Subcutaneous abdominal adipose tissue (tissue), 5 donors: ENCODE results near the gene HERPUD1.

ENCODE experiments used
- H3K27ac ChIP-seq: one replicate; pipeline ENCODE4 v1.7.0; 2013; ENCODE audit warnings: low read depth, mild to moderate bottlenecking, inconsistent platforms, low read length, moderate library complexity
- H3K27me3 ChIP-seq, 5 donors: one replicate each; pipeline ENCODE4 v1.7.0; 2013; ENCODE audit warnings: low read length in 5 of 5, inconsistent platforms in 1 of 5; ENCODE audit not compliant: control insufficient read depth in 5 of 5, insufficient read depth in 4 of 5
- H3K36me3 ChIP-seq, 5 donors: one replicate each; pipeline ENCODE4 v1.7.0; 2013; ENCODE audit warnings: low read length in 5 of 5; ENCODE audit not compliant: control insufficient read depth in 5 of 5, insufficient read depth in 5 of 5
- H3K4me1 ChIP-seq, 5 donors: one replicate each; pipeline ENCODE4 v1.7.0; 2013; ENCODE audit warnings: low read length in 5 of 5, mild to moderate bottlenecking in 3 of 5, moderate library complexity in 1 of 5; ENCODE audit not compliant: control insufficient read depth in 5 of 5, insufficient read depth in 5 of 5
- H3K4me3 ChIP-seq, 5 donors: one replicate each; pipeline ENCODE4 v1.7.0; 2013; ENCODE audit warnings: low read length in 5 of 5, low read depth in 1 of 5
- H3K9ac ChIP-seq, 5 donors: one replicate each; pipeline ENCODE4 v1.7.0; 2013; ENCODE audit warnings: low read length in 5 of 5, mild to moderate bottlenecking in 4 of 5, moderate library complexity in 3 of 5
- H3K9me3 ChIP-seq, 5 donors: one replicate each; pipeline ENCODE4 v1.7.0; 2013; ENCODE audit warnings: low read length in 5 of 5; ENCODE audit not compliant: control insufficient read depth in 5 of 5
- donor health status: healthy.
- donor health status: healthy.
- donor health status: healthy.
- donor health status: healthy.
- donor health status: healthy.

Gene HERPUD1

GRCh38 chr16:56910654-56911539 lies 21.0 kb upstream of the HERPUD1 start:
- H3K36me3 ChIP-seq: no peaks in the 10 kb centered on the region
- H3K4me3 ChIP-seq: no peak overlapping the region
- H3K4me1 ChIP-seq: peaks cover 0 to 48% (median 17%) of the 10 kb centered on the region in 5 donors
- no peaks in the 10 kb centered on the region for H3K9me3 ChIP-seq
- H3K9ac ChIP-seq: no peak overlapping the region
- H3K27me3 ChIP-seq: peaks cover 0 to 3% (median 0%) of the 10 kb centered on the region in 5 donors
- no peak overlapping the region for H3K27ac ChIP-seq

GRCh38 chr16:56911771-56912571 lies 20.0 kb upstream of the HERPUD1 start:
- H3K27ac ChIP-seq: no peak overlapping the region
- H3K4me1 ChIP-seq: peaks cover 0 to 57% (median 24%) of the 10 kb centered on the region in 5 donors
- no peak overlapping the region for H3K9ac ChIP-seq

DNA sequence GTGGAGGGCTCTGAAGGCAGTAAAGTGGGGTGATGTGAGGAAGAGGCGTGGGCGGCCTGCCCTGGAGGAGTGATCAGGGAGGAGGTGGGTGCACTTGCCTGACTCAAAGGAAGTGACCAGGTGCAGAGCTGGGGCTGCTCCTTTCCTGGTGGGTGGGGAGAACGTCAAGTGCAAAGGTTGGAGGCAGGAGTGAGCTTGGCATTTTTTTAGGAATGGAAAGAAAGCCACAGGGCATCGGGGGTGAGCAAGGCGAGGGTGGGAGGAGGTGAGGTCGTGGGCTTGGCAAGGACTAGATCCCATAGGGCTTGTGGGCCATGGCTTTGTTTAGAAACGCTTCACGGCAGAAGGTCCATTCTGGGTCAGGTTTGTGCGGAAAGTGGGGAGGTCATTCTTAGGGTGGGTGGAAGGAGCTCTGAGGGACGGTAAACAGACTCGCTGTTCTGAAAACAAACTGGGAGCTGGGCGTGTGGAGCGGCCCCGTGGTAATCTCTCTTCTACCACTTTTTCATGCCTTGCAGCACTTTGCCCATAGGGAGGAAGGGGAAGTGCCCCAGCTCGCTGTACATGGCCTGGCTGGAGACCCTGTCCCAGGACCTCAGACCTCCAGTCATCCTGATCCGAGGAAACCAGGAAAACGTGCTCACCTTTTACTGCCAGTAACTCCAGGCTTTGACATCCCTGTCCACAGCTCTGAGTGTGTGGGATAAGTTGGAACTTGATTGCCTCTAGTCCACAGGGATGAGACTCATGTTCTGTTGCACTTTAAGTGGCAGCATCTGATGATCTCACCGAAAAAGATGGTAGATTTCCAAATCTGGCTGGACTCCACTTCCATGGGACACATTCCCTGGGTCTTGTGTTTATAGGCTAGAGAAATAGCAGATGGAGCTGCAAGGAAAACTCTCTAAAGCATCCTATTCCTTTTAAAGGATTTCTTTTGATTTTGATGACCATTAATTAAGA lies 18.9 kb upstream of the HERPUD1 start:
- H3K4me3 ChIP-seq: no peak overlapping the region
- H3K36me3 ChIP-seq: no peaks in the 10 kb centered on the region
- peaks cover 0 to 57% (median 24%) of the 10 kb centered on the region in 5 donors for H3K4me1 ChIP-seq
- no peak overlapping the region for H3K27ac ChIP-seq
- H3K9ac ChIP-seq: no peak overlapping the region
- peaks cover 0 to 3% (median 0%) of the 10 kb centered on the region in 5 donors for H3K27me3 ChIP-seq
- no peaks in the 10 kb centered on the region for H3K9me3 ChIP-seq

More at GRCh38 chr16:56911771-56912571, 20.0 kb upstream of the HERPUD1 start:
- no peaks in the 10 kb centered on the region for H3K9me3 ChIP-seq
- H3K4me3 ChIP-seq: no peak overlapping the region
- peaks cover 0 to 3% (median 0%) of the 10 kb centered on the region in 5 donors for H3K27me3 ChIP-seq
- no peaks in the 10 kb centered on the region for H3K36me3 ChIP-seq

DNA sequence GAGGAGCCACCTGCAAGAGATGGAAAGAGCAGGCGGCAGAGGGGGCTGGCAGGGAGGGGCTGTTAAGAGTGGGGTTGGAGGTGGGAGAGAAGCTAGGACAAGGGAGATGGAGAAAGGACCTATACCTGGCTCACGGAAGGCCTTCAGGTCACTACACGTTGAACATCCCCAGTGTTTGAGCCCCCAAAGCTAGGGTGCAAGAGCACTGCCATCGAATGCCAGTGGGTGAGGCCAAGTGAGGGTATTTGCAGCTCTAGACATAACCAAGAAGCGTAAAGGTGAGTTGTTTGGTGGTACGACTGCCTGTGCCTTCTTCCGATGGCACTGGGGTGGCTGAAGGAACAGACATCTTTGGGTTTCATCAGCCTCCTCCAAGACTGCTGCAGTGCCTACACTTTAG lies 17.0 kb upstream of the HERPUD1 start:
- H3K4me1 ChIP-seq: peaks cover 0 to 51% (median 23%) of the 10 kb centered on the region in 5 donors
- H3K27ac ChIP-seq: no peak overlapping the region
- H3K36me3 ChIP-seq: no peaks in the 10 kb centered on the region
- H3K9me3 ChIP-seq: no peaks in the 10 kb centered on the region
- H3K4me3 ChIP-seq: no peak overlapping the region
- H3K9ac ChIP-seq: no peak overlapping the region
- peaks cover 0 to 3% (median 0%) of the 10 kb centered on the region in 5 donors for H3K27me3 ChIP-seq

GRCh38 chr16:56915336-56916119 lies 16.4 kb upstream of the HERPUD1 start:
- no peak overlapping the region for H3K27ac ChIP-seq
- peaks cover 0 to 48% (median 22%) of the 10 kb centered on the region in 5 donors for H3K4me1 ChIP-seq
- H3K27me3 ChIP-seq: peaks cover 0 to 3% (median 0%) of the 10 kb centered on the region in 5 donors
- no peaks in the 10 kb centered on the region for H3K36me3 ChIP-seq
- H3K9me3 ChIP-seq: no peaks in the 10 kb centered on the region
- no peak overlapping the region for H3K4me3 ChIP-seq
- H3K9ac ChIP-seq: no peak overlapping the region

DNA sequence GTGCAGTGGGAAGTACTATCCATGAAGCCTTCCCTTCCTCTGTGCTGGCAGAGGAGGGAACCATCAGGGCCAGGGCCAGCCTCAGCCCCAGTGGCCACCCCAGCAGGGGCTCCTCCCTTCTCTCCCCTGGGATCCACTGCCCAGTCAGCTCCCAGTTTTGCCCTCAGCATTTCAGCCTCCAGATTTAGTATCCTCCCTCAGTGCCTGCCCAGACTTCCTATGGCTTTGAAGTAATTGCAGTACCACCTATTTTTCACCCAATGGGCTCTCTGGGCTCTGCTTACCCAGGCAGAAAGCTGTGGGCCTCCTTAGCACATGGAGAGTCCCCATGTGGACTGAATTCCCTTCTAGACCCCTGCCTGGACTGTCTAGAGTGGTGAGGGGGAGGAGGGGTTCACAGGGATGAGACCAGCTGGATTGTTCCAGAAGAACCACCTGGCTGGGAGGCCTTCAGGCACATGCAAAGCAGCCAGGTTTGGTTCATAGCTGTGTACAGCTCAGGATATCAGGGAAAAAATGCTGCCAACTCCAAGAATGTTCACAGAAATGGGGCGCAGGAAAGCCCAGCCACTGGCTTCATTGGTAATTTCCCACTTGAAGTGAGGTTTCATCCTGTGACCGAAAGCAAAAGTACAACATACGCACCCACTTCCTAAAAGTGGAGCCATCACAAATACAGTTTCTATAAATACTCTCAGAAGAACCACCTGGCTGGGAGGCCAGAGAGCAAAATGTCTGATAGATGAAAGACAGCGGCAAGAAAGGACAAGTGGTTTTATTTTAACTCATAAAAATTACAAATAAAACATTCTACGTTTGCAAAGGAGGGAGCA lies 15.2 kb upstream of the HERPUD1 start:
- no peak overlapping the region for H3K27ac ChIP-seq

DNA sequence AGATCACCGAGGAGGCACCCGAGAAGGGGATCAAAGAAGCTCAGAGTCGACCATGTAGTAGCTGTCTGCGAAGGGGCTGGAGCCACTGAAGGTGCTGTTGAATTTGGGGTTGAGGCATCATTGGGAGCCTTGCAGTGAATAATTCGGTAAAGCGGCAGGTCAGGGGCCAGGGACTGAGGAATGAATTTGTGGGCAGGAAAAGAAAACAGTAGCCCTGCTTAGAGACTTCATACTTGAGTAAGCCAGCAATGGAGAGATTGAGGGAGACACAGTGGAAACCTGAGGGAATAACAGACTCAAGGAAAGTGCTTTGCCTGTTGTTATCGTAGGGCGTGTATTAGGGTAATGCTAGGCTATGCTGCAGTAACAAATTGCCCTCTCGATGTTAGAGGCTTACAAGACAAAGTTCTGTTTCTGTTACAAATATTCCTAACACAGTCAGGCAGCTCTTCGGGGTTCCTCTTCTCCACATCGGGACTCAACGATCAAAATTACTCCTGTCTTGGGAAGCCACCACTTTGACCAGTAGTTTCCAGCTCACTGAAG lies 13.4 kb upstream of the HERPUD1 start:
- Histone ChIP-seq H3K4me3 (no peak overlapping the region), H3K9me3 (no peaks in the 10 kb centered on the region), H3K27me3 (peaks cover 0 to 3% (median 0%) of the 10 kb centered on the region in 5 donors), H3K4me1 (peaks cover 0 to 19% (median 7%) of the 10 kb centered on the region in 5 donors), H3K36me3 (no peaks in the 10 kb centered on the region), H3K27ac (no peak overlapping the region), H3K9ac (no peak overlapping the region)

More for the DNA sequence above, 15.2 kb upstream of the HERPUD1 start:
- no peak overlapping the region for H3K9ac ChIP-seq
- no peaks in the 10 kb centered on the region for H3K9me3 ChIP-seq
- H3K27me3 ChIP-seq: peaks cover 0 to 3% (median 0%) of the 10 kb centered on the region in 5 donors
- no peak overlapping the region for H3K4me3 ChIP-seq
- H3K36me3 ChIP-seq: no peaks in the 10 kb centered on the region
- peaks cover 0 to 36% (median 19%) of the 10 kb centered on the region in 5 donors for H3K4me1 ChIP-seq

DNA sequence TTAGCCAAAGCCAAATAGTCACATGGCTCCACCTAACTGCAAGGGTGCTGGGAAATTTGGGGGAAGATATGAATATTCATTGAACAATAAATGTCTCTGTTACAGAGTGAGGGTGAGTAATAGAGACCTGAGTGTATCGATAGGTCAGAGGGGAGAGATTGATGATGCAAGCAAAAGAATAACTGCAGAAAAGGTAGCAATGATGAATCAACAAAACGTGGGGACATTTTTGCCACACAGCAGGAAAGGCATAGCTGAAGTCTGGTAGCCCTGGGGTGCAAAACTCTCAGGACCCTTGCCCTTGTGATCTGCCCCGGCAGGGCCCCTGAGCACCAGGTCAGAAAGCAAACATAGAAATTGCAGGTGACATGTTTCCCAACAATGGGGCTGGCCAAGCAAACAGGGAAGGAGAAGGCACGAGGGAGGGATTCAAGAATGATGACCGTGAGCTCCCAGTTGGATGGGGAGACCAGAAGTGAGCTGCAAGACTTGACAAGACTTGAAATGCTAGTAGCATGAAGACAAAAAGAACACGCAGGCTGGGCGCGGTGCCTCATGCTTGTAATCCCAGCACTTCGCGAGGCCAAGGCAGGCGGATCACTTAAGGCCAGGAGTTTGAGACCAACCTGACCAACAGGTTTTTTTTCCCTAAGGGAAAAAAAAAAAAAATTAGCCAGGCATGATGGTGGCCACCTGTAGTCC lies 12.7 kb upstream of the HERPUD1 start:
- Histone ChIP-seq H3K9me3 (no peaks in the 10 kb centered on the region), H3K27ac (no peak overlapping the region), H3K36me3 (no peaks in the 10 kb centered on the region), H3K9ac (no peak overlapping the region), H3K4me3 (no peak overlapping the region), H3K27me3 (peaks cover 0 to 3% (median 0%) of the 10 kb centered on the region in 5 donors), H3K4me1 (peaks cover 0 to 19% (median 7%) of the 10 kb centered on the region in 5 donors)
